Suppressor macrophage treated with lipopolysaccharide for 1 hour (primary cell): ENCODE results near the gene AKAP13.

Experiments used
- DNase-seq, 3 donors: peaks; one replicate each; pipeline ENCODE4 v3.0.0-alpha.2; 2020 to 2022

AKAP13 gene

DNA sequence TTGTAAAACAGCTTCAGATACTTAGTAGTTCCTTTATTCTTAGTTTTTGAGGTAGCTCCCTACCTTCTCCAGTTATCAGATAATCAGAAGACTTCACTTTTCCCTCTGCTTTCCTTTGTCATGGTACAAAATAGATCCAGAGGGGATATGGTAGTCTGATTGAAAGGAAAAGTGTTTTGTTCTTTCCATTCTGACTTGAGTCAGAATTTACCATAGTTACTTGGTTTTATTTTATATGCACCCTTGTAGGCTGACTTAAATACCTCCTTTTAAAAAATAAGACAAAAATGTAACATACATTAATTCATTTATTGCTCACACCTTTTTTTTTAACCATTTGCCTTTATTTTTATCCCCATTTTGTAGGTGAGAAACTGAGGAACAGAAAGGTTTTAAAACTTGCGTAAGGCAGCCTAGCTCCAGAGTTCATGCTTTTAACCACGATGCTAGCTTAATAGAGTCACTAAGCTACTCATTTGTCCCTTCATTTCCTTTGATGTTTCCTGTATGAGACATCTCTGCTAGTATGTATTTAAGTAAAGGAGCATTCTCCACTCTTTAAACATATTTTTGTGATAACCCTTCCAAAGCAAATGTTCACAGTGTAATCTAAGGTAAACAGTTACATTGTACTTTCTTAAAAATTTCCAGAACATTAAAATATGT lies 226.9 kb downstream of the AKAP13 start:
- peak in 2 of 3 donors; percentile 46 to 57 for DNase-seq

DNA sequence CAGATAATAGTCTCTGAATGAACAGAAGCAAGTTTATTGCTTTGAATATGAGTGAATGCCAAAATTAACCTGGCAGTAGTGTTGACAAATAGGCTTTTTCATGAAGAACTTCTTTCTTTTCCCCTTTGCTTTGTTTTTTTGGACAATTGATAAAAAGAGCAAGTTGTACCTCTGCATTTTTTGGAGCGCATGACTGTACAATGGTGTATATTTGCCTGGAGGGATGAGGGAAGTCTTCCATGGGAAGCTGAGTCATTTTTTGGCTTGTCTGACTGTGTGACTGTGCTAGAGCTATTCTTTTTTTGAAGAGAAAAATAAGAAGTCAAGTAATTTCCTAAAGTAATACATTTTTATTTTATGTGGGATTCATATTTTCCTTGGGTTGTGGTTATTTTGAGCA lies 227.4 kb downstream of the AKAP13 start:
- peak; percentile 71 to 85 (median 80) for DNase-seq

DNA sequence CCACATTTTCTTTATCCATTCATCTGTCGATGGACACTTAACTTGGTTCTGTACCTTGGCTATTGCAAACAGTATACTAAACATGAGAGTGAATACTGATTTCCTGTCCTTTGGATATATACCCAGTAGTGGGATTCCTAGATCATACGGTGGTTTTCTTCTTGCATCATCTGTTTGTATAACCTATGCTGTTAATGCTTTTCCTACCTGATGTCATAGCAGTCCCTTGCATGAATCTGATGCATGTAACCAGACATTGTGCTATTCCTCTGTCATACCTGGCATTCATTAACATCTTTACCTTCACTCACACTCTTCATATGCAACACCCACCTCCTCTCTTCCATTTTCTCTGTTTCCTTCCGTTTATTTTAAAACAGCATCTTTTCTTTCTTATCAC lies 229.1 kb downstream of the AKAP13 start:
- DNase-seq = no peak

- no peak for DNase-seq
Measured at GRCh38 chr15:85611361-85611760, 231.0 kb downstream of the AKAP13 start.

GRCh38 chr15:85614059-85614458 lies 233.7 kb downstream of the AKAP13 start:
- peak in 1 of 3 donors; percentile 25 for DNase-seq

DNA sequence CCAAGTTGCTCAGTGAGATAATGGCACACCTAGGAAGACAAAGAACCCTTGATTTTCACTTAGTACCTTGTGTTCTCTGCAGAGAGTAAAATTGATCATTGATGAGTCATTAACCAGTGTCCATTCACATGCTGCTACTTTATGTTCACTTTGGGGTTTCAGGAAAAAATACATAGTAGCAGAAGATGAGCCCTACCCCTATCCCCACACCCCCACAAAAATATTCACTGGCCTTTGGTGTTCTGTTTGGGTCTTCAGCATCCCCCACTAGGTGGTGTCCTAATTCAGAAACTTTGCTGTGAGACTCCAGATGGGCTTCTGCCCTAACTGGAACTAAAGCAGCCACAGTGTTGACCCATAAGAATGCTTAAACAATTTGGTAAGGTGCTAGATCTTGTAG lies 235.5 kb downstream of the AKAP13 start:
- peak; percentile 53 to 66 (median 61) for DNase-seq

GRCh38 chr15:85616549-85617110 lies 236.2 kb downstream of the AKAP13 start:
- DNase-seq = no peak

GRCh38 chr15:85618228-85618505 lies 237.8 kb downstream of the AKAP13 start:
- DNase-seq = no peak

- DNase-seq = peak; percentile 87 to 94 (median 87)
Measured at GRCh38 chr15:85618956-85619491, 238.6 kb downstream of the AKAP13 start.

- peak in 1 of 3 donors; percentile 25 for DNase-seq
Measured at GRCh38 chr15:85619992-85620689, 239.7 kb downstream of the AKAP13 start.

GRCh38 chr15:85620690-85621049 lies 240.3 kb downstream of the AKAP13 start:
- no peak for DNase-seq

DNA sequence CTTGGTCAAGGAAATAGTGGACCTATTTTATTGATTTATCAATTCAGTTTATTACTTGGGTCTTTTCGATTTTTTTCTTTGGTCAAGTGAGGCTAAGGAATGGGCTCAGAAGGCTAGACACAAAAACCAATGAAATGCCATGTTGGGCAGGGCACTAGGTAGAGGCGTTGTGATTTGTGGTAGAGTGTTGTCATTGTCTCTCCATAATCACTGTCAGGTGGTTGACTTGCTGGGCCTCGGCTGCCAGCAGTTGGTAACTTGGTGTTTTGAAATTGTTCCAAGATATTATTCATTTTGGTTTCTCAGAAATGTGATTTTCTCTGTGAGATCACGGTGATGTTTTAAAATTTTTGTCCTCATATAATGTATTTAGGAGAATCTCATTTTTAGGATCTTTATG lies 240.7 kb downstream of the AKAP13 start:
- peak in 1 of 3 donors; percentile 51 for DNase-seq

DNA sequence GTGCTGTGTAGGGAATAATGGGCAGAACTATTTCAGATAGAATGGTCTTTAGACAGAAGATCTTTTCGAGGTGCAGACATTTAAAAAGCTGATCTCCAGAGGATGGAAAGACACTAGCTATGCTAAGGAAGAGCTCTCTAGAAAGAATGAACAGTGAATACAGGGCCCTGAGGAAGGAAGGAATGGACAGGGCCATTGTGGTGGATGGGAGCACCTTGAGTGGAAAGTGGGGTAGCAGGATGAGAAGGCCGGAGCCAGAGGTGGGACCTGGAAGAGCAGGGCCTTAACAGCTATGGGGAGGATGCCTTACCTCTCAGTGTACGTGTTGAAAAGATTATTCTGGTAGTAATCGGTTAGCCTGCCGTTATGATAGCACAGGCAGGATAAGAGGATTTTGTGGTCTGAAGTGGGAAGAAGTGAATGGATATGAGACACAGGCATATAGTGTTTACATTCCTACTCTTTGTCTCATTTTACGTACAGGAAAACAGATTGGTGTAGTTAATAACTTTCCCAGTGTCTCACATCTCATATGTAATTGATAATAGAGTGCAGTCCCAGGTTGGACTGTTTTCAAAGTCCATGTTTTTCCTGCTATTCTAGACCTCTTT lies 241.9 kb downstream of the AKAP13 start:
- no peak for DNase-seq

DNA sequence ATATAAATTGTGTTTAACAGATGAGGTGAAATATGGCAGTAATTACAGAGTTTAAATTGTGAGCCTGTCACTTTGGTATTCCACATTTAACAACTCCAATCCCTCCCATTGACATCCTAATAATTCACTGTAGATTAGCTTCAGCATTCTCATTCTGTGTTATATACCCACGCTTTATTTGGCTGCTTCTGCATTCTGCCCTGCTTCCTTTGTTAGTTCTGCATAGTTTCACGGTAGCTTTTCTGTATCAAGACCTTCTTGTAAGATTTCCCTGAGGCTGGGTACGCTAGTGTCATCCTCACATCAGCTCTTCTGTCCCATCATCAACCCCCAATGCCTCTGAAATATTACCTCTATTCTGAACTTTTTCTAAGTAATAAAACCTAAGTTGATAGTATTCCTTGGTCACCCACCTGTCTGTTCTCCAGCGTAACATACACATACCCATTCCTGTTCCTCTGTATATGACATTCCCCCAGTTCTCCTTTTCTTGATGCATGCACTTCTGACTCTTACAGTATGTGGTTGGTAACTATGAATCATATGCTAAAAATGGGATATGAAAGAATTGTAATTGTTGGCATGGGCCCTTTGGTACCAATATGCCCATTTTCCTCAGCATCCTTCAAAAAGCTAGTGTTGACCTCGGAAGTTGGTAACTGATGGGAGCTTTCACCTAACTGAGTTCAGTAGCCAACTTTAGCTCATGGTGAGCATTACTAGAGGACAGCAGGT lies 243.1 kb downstream of the AKAP13 start:
- DNase-seq = peak; percentile 68 to 91 (median 89)

GRCh38 chr15:85624291-85624801 lies 243.9 kb downstream of the AKAP13 start:
- DNase-seq = peak in 1 of 3 donors; percentile 59

GRCh38 chr15:85625166-85625830 lies 244.9 kb downstream of the AKAP13 start:
- no peak for DNase-seq

GRCh38 chr15:85625856-85626255 lies 245.5 kb downstream of the AKAP13 start:
- no peak for DNase-seq

- no peak for DNase-seq
Measured at GRCh38 chr15:85627213-85627935, 247.0 kb downstream of the AKAP13 start.

DNA sequence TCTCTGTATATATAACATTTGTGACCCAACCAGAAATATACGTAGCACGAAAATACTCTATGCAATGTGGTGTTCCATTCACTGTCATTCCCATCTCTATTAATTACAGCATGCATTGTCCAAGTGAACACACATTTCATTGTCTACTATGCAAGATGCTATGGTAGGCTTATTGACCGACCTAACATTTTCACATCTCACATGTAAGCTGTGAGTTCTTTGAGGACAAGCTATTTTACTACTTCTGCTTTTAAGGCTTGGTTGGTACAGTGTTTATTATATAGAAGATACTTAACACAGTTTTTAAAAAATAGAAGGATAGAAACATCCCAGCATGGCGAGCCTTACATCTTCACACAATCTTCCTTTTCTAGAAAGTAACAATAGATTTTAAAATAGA lies 249.9 kb downstream of the AKAP13 start:
- no peak for DNase-seq

DNA sequence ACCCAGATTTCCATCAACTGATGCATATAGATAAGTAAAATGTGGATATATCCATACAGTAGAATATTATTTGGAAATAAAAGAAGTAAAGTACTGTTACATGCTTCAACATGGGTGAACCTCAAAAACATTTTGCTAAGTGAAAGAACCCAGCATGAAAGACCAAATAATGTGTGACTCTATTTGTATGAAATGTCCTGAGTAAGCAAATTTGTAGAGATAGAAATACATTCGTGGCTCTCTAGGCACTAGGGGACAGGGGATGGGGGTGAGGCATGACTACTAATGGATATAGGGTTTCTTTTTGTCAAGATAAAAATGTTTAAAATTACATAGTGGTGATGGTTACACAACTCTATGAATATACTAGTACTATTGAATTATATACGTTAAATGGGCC lies 250.6 kb downstream of the AKAP13 start:
- no peak for DNase-seq

DNA sequence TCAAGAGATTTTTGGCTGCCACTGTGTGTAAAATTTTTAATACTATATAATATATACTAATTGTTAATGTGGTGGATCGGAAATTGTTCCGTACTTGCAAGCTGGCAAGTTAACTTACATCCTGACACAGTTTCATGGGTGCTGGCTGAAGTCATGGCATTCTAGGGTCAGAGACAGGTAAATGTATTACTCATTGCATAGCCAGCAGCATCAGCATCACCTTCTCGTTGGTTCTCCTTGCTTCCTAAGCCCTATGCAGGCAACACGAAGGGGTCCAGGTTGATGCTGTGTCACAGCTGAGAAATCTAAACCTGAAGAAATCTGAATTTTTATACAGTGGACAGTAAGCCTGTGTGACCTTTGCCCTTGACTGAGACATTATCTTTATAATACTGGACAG lies 251.6 kb downstream of the AKAP13 start:
- no peak for DNase-seq

DNA sequence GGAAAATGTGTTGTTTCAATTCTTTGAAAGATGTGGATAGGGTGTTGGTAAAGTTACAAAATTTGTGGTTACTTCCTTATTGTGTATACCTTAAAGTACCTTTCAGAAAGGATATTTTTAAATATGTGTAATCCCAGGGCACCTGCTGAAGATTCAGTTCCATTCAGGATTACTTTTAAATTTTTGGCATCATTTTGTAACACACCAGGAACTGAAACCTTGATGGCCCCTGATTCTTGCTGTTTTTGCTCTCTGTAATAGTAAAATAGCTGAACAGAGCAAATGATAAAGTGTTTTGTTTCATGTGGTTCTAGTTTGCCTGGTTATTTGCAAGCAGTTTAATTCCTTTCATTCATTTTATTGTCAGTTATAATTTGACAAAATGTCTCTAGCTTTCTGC lies 253.5 kb downstream of the AKAP13 start:
- DNase-seq = no peak
